K562 (cell line): ENCODE data around the gene SHLD1. TPM values are rescaled to one million over a fixed set of nuclear protein-coding genes. Genes with fewer than 3 reads are reported as not detected.
A peak's percentile ranks its signal among the peaks of the same experiment; 100 is the strongest.

Source experiments
- SETDB1 ChIP-seq: IDR thresholded peaks from one replicate; pipeline ENCODE4 v1.6.1; 2012; ENCODE audit warnings: low read length, control low read depth, inconsistent platforms
- TCF15 ChIP-seq: fragments of 250-450 bp; sonication (Bioruptor Pico); IDR thresholded peaks from 2 replicates; pipeline ENCODE4 v1.8.0; 2022; ENCODE audit warnings: moderate library complexity, mild to moderate bottlenecking, inconsistent platforms
- ZBTB40 ChIP-seq, 2 experiments: fragments of 450-650 bp in 1 of 2; sonication (generic) in 1 of 2; formaldehyde crosslinking in 1 of 2; IDR thresholded peaks; 2 replicates each; pipeline versions ENCODE4 v1.7.1 to v1.9.0; 2016 to 2022; ENCODE audit warnings: inconsistent platforms in 1 of 2, mild to moderate bottlenecking in 1 of 2, missing genetic modification reagents in 1 of 2
- polyA plus RNA-seq, 8 experiments: library from polyadenylated mRNA; depleted of rRNA in 4 of 8; stranded (reverse) in 5 of 8; unstranded in 3 of 8; fragments of >200 nt; fragmentation: Nextera tagmentation in 2 of 8; fragmentation: Illumina TruSeq in 1 of 8; extraction: Ambion mirVana in 2 of 8; extraction: Trizol in 1 of 8; gene quantifications; 2 replicates each; pipeline versions ENCODE4 v1.2.1 to v1.2.3, GENCODE V29; 2011 to 2014; ENCODE audit warnings: inconsistent platforms in 1 of 8, missing spikeins in 1 of 8
- total RNA-seq, 7 experiments: library from RNA; depleted of rRNA in 6 of 7; stranded (reverse); fragments of >200 nt in 6 of 7; fragmentation: Illumina TruSeq in 2 of 7; extraction: Trizol in 2 of 7; gene quantifications; 2 replicates each; pipeline versions ENCODE4 v1.2.1 to v1.2.3, GENCODE V29; 2011 to 2021; ENCODE audit warnings: low replicate concordance in 1 of 7
- TF ChIP-seq, protein P1 (sequence below): fragments of 450-650 bp; IDR thresholded peaks from 2 replicates; pipeline ENCODE4 v1.6.1; 2017; ENCODE audit warnings: antibody characterized with exemption
- TF ChIP-seq, protein P2 (sequence below), 2 experiments: fragments of 450-650 bp; formaldehyde crosslinking in 1 of 2; IDR thresholded peaks; 2 replicates each; pipeline versions ENCODE4 v1.4.0 to v1.6.1; 2014 to 2020; ENCODE audit warnings: mild to moderate bottlenecking in 2 of 2, borderline replicate concordance in 1 of 2, low read depth in 1 of 2

Gene SHLD1
- total and polyA plus RNA-seq, 9 of the 15 experiments (the other 6 are each of a cell fraction or from before 2014, with no cell fraction given): 3.7 to 21.6 (median 8.2) TPM

DNA sequence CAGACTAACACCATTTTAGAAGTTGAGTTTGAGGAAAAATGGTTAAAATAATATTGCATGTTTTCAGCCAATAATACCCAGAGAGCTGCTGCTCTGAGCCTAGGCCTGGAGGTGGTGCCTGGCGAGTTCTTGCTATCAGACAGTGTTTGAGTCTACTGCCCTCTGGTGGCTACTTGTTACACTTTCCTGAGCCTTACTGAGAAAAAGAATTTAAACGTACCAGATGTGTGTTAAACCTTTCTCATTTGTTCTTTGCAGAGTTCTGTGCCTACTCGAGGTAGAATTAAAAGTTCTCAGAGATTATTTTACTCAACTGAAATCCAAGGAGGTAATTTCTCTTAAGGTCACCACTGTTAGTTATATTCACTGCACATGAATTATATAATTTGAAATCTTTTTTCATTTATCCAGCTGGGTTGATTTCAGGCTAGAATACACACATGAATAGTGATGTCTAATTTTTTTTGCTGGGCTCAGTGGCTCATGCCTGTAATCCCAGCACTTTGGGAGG is 38.2 kb downstream of the SHLD1 start (continued):
- TF ChIP-seq, protein P1, sequence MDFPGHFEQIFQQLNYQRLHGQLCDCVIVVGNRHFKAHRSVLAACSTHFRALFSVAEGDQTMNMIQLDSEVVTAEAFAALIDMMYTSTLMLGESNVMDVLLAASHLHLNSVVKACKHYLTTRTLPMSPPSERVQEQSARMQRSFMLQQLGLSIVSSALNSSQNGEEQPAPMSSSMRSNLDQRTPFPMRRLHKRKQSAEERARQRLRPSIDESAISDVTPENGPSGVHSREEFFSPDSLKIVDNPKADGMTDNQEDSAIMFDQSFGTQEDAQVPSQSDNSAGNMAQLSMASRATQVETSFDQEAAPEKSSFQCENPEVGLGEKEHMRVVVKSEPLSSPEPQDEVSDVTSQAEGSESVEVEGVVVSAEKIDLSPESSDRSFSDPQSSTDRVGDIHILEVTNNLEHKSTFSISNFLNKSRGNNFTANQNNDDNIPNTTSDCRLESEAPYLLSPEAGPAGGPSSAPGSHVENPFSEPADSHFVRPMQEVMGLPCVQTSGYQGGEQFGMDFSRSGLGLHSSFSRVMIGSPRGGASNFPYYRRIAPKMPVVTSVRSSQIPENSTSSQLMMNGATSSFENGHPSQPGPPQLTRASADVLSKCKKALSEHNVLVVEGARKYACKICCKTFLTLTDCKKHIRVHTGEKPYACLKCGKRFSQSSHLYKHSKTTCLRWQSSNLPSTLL: no peak
- TF ChIP-seq SETDB1 (no peak), ZBTB40 (IDR thresholded peaks at IDR 0.05) (no peak), ZBTB40 (CRISPR knock-in tag; IDR thresholded peaks at IDR 0.05) (no peak), TCF15 (CRISPR knock-in tag) (no peak)
- TF ChIP-seq, protein P2, sequence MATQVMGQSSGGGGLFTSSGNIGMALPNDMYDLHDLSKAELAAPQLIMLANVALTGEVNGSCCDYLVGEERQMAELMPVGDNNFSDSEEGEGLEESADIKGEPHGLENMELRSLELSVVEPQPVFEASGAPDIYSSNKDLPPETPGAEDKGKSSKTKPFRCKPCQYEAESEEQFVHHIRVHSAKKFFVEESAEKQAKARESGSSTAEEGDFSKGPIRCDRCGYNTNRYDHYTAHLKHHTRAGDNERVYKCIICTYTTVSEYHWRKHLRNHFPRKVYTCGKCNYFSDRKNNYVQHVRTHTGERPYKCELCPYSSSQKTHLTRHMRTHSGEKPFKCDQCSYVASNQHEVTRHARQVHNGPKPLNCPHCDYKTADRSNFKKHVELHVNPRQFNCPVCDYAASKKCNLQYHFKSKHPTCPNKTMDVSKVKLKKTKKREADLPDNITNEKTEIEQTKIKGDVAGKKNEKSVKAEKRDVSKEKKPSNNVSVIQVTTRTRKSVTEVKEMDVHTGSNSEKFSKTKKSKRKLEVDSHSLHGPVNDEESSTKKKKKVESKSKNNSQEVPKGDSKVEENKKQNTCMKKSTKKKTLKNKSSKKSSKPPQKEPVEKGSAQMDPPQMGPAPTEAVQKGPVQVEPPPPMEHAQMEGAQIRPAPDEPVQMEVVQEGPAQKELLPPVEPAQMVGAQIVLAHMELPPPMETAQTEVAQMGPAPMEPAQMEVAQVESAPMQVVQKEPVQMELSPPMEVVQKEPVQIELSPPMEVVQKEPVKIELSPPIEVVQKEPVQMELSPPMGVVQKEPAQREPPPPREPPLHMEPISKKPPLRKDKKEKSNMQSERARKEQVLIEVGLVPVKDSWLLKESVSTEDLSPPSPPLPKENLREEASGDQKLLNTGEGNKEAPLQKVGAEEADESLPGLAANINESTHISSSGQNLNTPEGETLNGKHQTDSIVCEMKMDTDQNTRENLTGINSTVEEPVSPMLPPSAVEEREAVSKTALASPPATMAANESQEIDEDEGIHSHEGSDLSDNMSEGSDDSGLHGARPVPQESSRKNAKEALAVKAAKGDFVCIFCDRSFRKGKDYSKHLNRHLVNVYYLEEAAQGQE (IDR thresholded peaks at IDR 0.05; ENCODE audit: borderline replicate concordance): peak; percentile 91
- TF ChIP-seq, protein P2 (CRISPR knock-in tag; IDR thresholded peaks at IDR 0.05; ENCODE audit: low read depth): no peak
